GM23248 (cell line): Measurements from ENCODE around the gene TMEM178B. TPM values are rescaled to one million over a fixed set of nuclear protein-coding genes. Genes with fewer than 3 reads are reported as not detected.

Experiments
- DNase-seq: peaks from one replicate; pipeline ENCODE4 v3.0.0-alpha.2; 2015
- H2AFZ ChIP-seq: fragments of 200-600 bp; sonication (generic); 2 replicates; pipeline ENCODE4 v1.6.1; 2016; ENCODE audit warnings: antibody characterized with exemption
- H3F3A ChIP-seq: fragments of 200-600 bp; sonication (generic); 2 replicates; pipeline ENCODE4 v1.6.1; 2016; ENCODE audit warnings: mild to moderate bottlenecking, antibody characterized with exemption, mixed run types; ENCODE audit not compliant: insufficient read depth
- H3K27ac ChIP-seq: fragments of 200-600 bp; sonication (generic); 2 replicates; pipeline ENCODE4 v1.5.1; 2016; ENCODE audit warnings: mild to moderate bottlenecking
- H3K27me3 ChIP-seq: fragments of 200-600 bp; sonication (generic); replicated peaks from 2 replicates; pipeline ENCODE4 v1.6.1; 2016; ENCODE audit warnings: mild to moderate bottlenecking; ENCODE audit not compliant: insufficient read depth
- H3K36me3 ChIP-seq: fragments of 200-600 bp; sonication (generic); 2 replicates; pipeline ENCODE4 v1.6.1; 2016; ENCODE audit warnings: low read depth, mild to moderate bottlenecking
- H3K4me1 ChIP-seq: fragments of 200-600 bp; sonication (generic); 2 replicates; pipeline ENCODE4 v1.6.1; 2016; ENCODE audit warnings: mild to moderate bottlenecking; ENCODE audit not compliant: insufficient read depth
- H3K4me2 ChIP-seq: fragments of 200-600 bp; sonication (generic); one replicate; pipeline ENCODE4 v1.6.1; 2016; ENCODE audit warnings: mild to moderate bottlenecking; ENCODE audit not compliant: unreplicated experiment
- H3K4me3 ChIP-seq: fragments of 200-600 bp; sonication (generic); 2 replicates; pipeline ENCODE4 v1.5.1; 2016; ENCODE audit warnings: mild to moderate bottlenecking
- H3K79me2 ChIP-seq: fragments of 200-600 bp; sonication (generic); 2 replicates; pipeline ENCODE4 v1.6.1; 2016; ENCODE audit warnings: mild to moderate bottlenecking; ENCODE audit not compliant: insufficient read depth
- H3K9ac ChIP-seq: fragments of 200-600 bp; sonication (generic); 2 replicates; pipeline ENCODE4 v1.6.1; 2016; ENCODE audit warnings: mild to moderate bottlenecking
- H3K9me2 ChIP-seq: fragments of 200-600 bp; sonication (generic); 2 replicates; pipeline ENCODE4 v1.6.1; 2016; ENCODE audit warnings: mixed run types, mild to moderate bottlenecking, moderate library complexity; ENCODE audit not compliant: insufficient read depth
- H3K9me3 ChIP-seq: fragments of 200-600 bp; sonication (generic); one replicate; pipeline ENCODE4 v1.6.1; 2017; ENCODE audit warnings: low read depth
- H4K20me1 ChIP-seq: fragments of 200-600 bp; sonication (generic); 2 replicates; pipeline ENCODE4 v1.6.0; 2016; ENCODE audit not compliant: insufficient read depth
- EZH2 ChIP-seq: fragments of 200-600 bp; sonication (generic); IDR thresholded peaks from 2 replicates; pipeline ENCODE4 v1.6.1; 2018; ENCODE audit warnings: antibody characterized with exemption, mild to moderate bottlenecking; ENCODE audit not compliant: insufficient read depth, poor library complexity, severe bottlenecking
- EZH2phosphoT487 ChIP-seq: fragments of 200-600 bp; sonication (generic); IDR thresholded peaks from 2 replicates; pipeline ENCODE4 v1.6.1; 2018; ENCODE audit warnings: antibody characterized with exemption, moderate library complexity, mild to moderate bottlenecking, low read depth; ENCODE audit not compliant: insufficient read depth
- WGBS, 2 experiments: methylation state at CpG; one replicate each; pipeline ENCODE4 v1.1.6; 2015 to 2017; ENCODE audit warnings: low lambda C conversion rate in 2 of 2, low coverage in 1 of 2; ENCODE audit errors: missing lambda C conversion rate in 2 of 2; 5-methylcytosine and 5-hydroxymethylcytosine counted together
- in situ Hi-C: fragments of 300-500 bp; cut with MboI; formaldehyde crosslinking; loops from 2 replicates; pipeline ENCODE4 v1.15.0; 2020
- polyA plus RNA-seq: library from polyadenylated mRNA; unstranded; fragments of >200 nt; fragmentation: Nextera tagmentation; extraction: Ambion mirVana; gene quantifications from 2 replicates; pipeline ENCODE4 v1.2.1, GENCODE V29; 2016
- total RNA-seq: library from RNA; depleted of rRNA; stranded (reverse); fragments of >200 nt; shearing (Covaris generic); gene quantifications from 2 replicates; pipeline ENCODE4 v1.2.3, GENCODE V29; 2014

The TMEM178B gene
- total and polyA plus RNA-seq, 2 experiments from 2014 or later = 0.05 to 0.22 TPM

GRCh38 chr7:141160246-141160860, 86.5 kb downstream of the TMEM178B start:
- no peaks in the 10 kb centered on the region for H3K9me3 ChIP-seq
- H3K36me3 ChIP-seq = no peaks in the 10 kb centered on the region
- H3K79me2 ChIP-seq = no peaks in the 10 kb centered on the region
- TF ChIP-seq EZH2phosphoT487 = no peak
- TF ChIP-seq EZH2 = no peak
- no peaks in the 10 kb centered on the region for H3F3A ChIP-seq
- no peaks in the 10 kb centered on the region for H3K9me2 ChIP-seq
- H3K4me2 ChIP-seq = no peak overlapping the region
- in situ Hi-C loops = no loop called here
- no peak overlapping the region for H3K4me3 ChIP-seq
- H4K20me1 ChIP-seq = no peaks in the 10 kb centered on the region
- H3K4me1 ChIP-seq = peaks cover 3% of the 10 kb centered on the region; the same call in 1 of the 2 replicates
- DNase-seq = no peak
- no peak overlapping the region for H3K9ac ChIP-seq
- no peaks in the 10 kb centered on the region for H3K27me3 ChIP-seq
- no peak overlapping the region for H3K27ac ChIP-seq
- H2AFZ ChIP-seq = no peak overlapping the region
- 43 to 44% methylated on average over 7 of the region's 7 CpGs for WGBS, 2 experiments

GRCh38 chr7:141161550-141162535, 88.0 kb downstream of the TMEM178B start:
- no peak for DNase-seq
- Histone ChIP-seq H3K36me3 (no peaks in the 10 kb centered on the region), H3K4me3 (no peak overlapping the region), H3K9me2 (no peaks in the 10 kb centered on the region), H3K9me3 (no peaks in the 10 kb centered on the region), H3K4me1 (peaks cover 3% of the 10 kb centered on the region; the same call in 1 of the 2 replicates), H3K9ac (no peak overlapping the region), H4K20me1 (no peaks in the 10 kb centered on the region), H3K27ac (no peak overlapping the region), H3F3A (no peaks in the 10 kb centered on the region), H3K27me3 (no peaks in the 10 kb centered on the region), H2AFZ (no peak overlapping the region), H3K4me2 (no peak overlapping the region), H3K79me2 (no peaks in the 10 kb centered on the region)
- in situ Hi-C loops = no loop called here
- TF ChIP-seq EZH2phosphoT487 = no peak
- TF ChIP-seq EZH2 = no peak
- WGBS, 2 experiments = 33 to 38% methylated on average over 14 of the region's 14 CpGs

GRCh38 chr7:141165521-141165920, 91.7 kb downstream of the TMEM178B start:
- H3K4me3 ChIP-seq = no peak overlapping the region
- H3K9ac ChIP-seq = no peak overlapping the region
- H3K79me2 ChIP-seq = no peaks in the 10 kb centered on the region
- no peaks in the 10 kb centered on the region for H3K36me3 ChIP-seq
- H3K27me3 ChIP-seq = no peaks in the 10 kb centered on the region
- no peaks in the 10 kb centered on the region for H3F3A ChIP-seq
- in situ Hi-C loops = no loop called here
- no peak overlapping the region for H2AFZ ChIP-seq
- 2 to 6% methylated on average over 2 of the region's 2 CpGs for WGBS, 2 experiments
- DNase-seq = no peak
- H3K9me3 ChIP-seq = no peaks in the 10 kb centered on the region
- no peak overlapping the region for H3K4me2 ChIP-seq
- TF ChIP-seq EZH2phosphoT487 = no peak
- no peak overlapping the region for H3K27ac ChIP-seq
- no peaks in the 10 kb centered on the region for H4K20me1 ChIP-seq
- no peaks in the 10 kb centered on the region for H3K4me1 ChIP-seq
- H3K9me2 ChIP-seq = no peaks in the 10 kb centered on the region

GRCh38 chr7:141166926-141167325, 93.1 kb downstream of the TMEM178B start:
- H3K9ac ChIP-seq = no peak overlapping the region
- H3K27me3 ChIP-seq = no peaks in the 10 kb centered on the region
- no peak overlapping the region for H3K27ac ChIP-seq
- H3K9me3 ChIP-seq = no peaks in the 10 kb centered on the region
- no peak overlapping the region for H3K4me2 ChIP-seq
- TF ChIP-seq EZH2phosphoT487 = no peak
- no peak for TF ChIP-seq EZH2
- H3K4me1 ChIP-seq = no peaks in the 10 kb centered on the region
- H2AFZ ChIP-seq = no peak overlapping the region
- H3F3A ChIP-seq = no peaks in the 10 kb centered on the region
- no peaks in the 10 kb centered on the region for H3K9me2 ChIP-seq
- H4K20me1 ChIP-seq = no peaks in the 10 kb centered on the region
- in situ Hi-C loops = no loop called here
- no peak for DNase-seq
- 21 to 40% methylated on average over 6 of the region's 6 CpGs for WGBS, 2 experiments
- no peaks in the 10 kb centered on the region for H3K79me2 ChIP-seq
- no peaks in the 10 kb centered on the region for H3K36me3 ChIP-seq
- no peak overlapping the region for H3K4me3 ChIP-seq
